Mammary epithelial cell (primary cell): Measurements from ENCODE around the gene PTPRJ.

Source experiments
- CTCF ChIP-seq, 2 donors: IDR thresholded peaks in 1 of 2; conservative IDR thresholded peaks in 1 of 2; 2 replicates each; pipeline ENCODE4 v1.5.1; 2011 to 2012; ENCODE audit warnings: inconsistent platforms in 2 of 2, low read length in 2 of 2, mild to moderate bottlenecking in 2 of 2, control low read depth in 1 of 2, low read depth in 1 of 2; ENCODE audit not compliant: insufficient read depth in 1 of 2; ENCODE audit errors: extremely low read depth in 1 of 2
- EZH2 ChIP-seq: IDR thresholded peaks from 2 replicates; pipeline ENCODE4 v1.6.1; 2012; ENCODE audit warnings: low read length, inconsistent platforms, borderline replicate concordance

DNA sequence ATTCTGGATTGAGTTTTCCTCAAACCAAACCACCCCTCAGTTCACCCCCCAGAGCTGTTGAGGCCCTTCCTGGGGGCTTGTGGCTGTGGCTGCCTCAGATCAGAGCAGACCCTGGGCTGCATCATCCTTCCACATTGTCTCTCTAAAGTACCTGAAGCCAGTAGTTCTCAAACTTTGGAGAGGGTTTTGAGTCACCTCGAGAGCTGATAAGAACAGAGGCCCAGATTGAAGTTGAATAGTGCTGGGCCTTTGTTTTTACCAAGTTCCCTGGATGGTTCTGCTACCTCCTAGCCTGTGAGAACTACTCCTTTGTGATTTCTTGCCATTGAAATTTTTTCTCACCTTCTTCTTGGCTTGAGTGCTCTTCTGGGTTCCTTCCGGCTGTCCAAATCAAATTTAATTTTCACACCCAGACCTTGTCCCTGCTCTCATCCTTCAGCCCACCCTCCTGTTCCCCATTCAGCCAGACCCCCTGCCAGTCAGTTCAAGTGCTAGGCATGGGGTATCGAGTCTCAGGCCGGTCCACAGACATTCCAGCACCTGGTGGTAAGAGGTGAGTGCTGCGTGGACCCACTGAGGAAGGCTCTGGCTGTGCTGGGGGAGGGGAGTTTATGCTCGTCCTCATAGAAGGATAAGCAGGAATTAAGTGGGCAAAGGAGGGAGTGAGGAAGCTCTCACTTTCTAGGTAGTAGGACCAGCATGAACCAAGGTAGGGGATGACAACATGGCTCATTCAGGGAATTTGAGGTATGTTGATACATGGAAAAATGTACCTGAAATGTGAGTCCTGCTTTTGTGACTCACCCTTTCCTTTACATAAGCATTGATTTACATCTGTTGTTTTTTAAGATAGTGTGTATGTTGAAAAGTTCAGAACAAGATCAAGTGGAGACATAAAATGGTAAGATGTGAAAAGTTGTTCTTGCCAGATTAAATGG, 116.5 kb downstream of the PTPRJ start:
- TF ChIP-seq CTCF (conservative IDR thresholded peaks at IDR 0.05 in 1 of 2, IDR thresholded peaks at IDR 0.05 in 1 of 2; ENCODE audit: extremely low read depth in 1 of 2, insufficient read depth in 1 of 2, low read depth in 1 of 2, low read length in 2 of 2): no peak
- TF ChIP-seq EZH2: no peak
